ENCODE results near the gene LARP1.

DNA sequence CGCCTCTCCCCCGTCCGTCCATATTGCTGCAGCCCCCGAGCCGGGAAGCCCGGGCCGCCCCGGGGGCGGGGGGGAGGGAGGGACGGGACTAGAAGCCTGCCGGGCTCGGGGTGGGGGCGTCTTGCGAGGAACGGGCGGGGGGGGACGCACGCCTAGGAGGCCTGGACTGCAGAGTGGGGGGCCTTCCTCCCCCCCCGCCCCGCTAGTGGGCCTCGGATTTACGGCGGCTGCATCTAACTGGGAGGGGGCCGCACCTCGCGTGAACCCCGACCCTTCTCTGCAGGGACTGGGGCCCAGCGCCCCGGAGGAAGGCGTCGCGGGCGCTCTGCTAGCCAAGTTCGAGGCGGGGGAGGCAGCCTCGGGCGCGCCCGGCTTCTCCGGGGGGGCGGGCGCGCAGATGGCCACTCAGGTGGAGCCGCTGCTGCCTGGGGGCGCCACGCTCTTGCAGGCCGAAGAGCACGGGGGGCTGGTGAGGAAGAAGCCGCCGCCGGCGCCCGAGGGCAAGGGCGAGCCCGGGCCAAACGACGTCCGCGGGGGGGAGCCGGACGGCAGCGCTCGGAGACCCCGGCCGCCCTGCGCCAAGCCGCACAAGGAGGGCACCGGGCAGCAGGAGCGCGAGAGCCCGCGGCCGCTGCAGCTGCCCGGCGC is at the start of gene LARP1:
- TF ChIP-seq, protein P1, sequence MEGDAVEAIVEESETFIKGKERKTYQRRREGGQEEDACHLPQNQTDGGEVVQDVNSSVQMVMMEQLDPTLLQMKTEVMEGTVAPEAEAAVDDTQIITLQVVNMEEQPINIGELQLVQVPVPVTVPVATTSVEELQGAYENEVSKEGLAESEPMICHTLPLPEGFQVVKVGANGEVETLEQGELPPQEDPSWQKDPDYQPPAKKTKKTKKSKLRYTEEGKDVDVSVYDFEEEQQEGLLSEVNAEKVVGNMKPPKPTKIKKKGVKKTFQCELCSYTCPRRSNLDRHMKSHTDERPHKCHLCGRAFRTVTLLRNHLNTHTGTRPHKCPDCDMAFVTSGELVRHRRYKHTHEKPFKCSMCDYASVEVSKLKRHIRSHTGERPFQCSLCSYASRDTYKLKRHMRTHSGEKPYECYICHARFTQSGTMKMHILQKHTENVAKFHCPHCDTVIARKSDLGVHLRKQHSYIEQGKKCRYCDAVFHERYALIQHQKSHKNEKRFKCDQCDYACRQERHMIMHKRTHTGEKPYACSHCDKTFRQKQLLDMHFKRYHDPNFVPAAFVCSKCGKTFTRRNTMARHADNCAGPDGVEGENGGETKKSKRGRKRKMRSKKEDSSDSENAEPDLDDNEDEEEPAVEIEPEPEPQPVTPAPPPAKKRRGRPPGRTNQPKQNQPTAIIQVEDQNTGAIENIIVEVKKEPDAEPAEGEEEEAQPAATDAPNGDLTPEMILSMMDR (IDR thresholded peaks at IDR 0.05) = no peak
- TF ChIP-seq POLR2A (IDR thresholded peaks at IDR 0.05) = no peak

Data from right lobe of liver (tissue), 4 donors.